Measurements from ENCODE around the gene HDAC9. TPM values are rescaled to one million over a fixed set of nuclear protein-coding genes. Genes with fewer than 3 reads are reported as not detected.

HDAC9 gene
- total RNA-seq, 3 donors from 2014 or later (not counting 1 experiment from before 2014, with no cell fraction given), result 19.1 to 41.1 (median 24.1) TPM

DNA sequence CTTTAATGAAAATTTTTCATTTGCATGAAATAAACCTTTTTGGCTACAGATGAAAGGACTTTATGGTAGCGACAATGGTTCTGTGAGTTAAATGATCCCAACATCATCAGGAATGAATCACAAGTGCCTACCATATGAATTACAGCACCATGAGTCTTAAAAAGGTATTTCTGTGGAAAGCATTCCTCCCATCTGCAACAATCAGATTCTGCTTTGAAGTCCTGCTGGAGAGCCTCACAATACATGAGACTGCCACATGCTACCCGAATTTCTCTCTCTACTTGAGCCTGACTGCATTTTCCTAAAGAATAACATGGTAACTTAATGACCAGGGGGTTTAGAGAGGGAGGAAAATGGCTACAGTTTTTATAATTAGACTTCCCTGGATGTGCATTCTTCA, 431.6 kb downstream of the HDAC9 start:
- intact Hi-C loops (cut with micrococcal nuclease), result no loop called here

DNA sequence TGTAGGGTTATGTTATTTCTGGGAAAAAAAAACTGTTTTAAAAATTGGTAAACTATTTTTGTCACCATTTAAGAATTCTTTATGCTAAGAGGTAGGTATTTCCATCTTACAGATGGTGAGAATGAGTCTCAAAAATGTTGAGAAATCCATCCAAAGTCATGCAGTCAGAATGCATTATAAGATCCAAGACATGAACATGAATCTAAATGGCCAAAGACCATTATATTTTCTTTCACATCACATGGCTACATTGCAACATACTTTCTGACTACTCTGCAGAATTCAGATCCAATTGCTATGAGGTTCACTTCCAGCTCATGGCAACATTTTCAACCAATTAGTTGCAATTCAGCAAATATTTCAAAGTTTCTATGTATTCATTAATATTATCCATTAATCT, 440.7 kb downstream of the HDAC9 start:
- no peak for ATAC-seq
- Mint-ChIP-seq H3K9me3 (peaks cover 7 to 9% of the 10 kb centered on the region in 2 donors), H3K36me3 (no peaks in the 10 kb centered on the region), H3K27ac (no peak overlapping the region), H3K27me3 (ENCODE audit: low read depth in 2 of 2) (no peaks in the 10 kb centered on the region), H3K4me3 (no peak overlapping the region), H3K4me1 (no peaks in the 10 kb centered on the region)
- no peak overlapping the region for H3K4me3 ChIP-seq (ENCODE audit: low read length)
- H3K36me3 ChIP-seq (ENCODE audit: control insufficient read depth, insufficient read depth, low read length), result no peaks in the 10 kb centered on the region
- TF ChIP-seq, protein P1, sequence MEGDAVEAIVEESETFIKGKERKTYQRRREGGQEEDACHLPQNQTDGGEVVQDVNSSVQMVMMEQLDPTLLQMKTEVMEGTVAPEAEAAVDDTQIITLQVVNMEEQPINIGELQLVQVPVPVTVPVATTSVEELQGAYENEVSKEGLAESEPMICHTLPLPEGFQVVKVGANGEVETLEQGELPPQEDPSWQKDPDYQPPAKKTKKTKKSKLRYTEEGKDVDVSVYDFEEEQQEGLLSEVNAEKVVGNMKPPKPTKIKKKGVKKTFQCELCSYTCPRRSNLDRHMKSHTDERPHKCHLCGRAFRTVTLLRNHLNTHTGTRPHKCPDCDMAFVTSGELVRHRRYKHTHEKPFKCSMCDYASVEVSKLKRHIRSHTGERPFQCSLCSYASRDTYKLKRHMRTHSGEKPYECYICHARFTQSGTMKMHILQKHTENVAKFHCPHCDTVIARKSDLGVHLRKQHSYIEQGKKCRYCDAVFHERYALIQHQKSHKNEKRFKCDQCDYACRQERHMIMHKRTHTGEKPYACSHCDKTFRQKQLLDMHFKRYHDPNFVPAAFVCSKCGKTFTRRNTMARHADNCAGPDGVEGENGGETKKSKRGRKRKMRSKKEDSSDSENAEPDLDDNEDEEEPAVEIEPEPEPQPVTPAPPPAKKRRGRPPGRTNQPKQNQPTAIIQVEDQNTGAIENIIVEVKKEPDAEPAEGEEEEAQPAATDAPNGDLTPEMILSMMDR (IDR thresholded peaks at IDR 0.05), result no peak
- H3K9me3 ChIP-seq (ENCODE audit: control insufficient read depth, insufficient read depth, low read length), result no peaks in the 10 kb centered on the region
- intact Hi-C loops (cut with micrococcal nuclease), result no loop called here
- H3K27me3 ChIP-seq (ENCODE audit: control insufficient read depth, insufficient read depth, low read length), result no peaks in the 10 kb centered on the region
- H3K27ac ChIP-seq (ENCODE audit: low read length), result no peak overlapping the region
- no peaks in the 10 kb centered on the region for H3K4me1 ChIP-seq (ENCODE audit: control insufficient read depth, insufficient read depth, low read length)
- no peak for DNase-seq

More for the DNA sequence above, 431.6 kb downstream of the HDAC9 start:
- Histone ChIP-seq H3K27ac (ENCODE audit: low read length) (no peak overlapping the region), H3K36me3 (ENCODE audit: control insufficient read depth, insufficient read depth, low read length) (no peaks in the 10 kb centered on the region), H3K4me1 (ENCODE audit: control insufficient read depth, insufficient read depth, low read length) (no peaks in the 10 kb centered on the region), H3K9me3 (ENCODE audit: control insufficient read depth, insufficient read depth, low read length) (no peaks in the 10 kb centered on the region), H3K27me3 (ENCODE audit: control insufficient read depth, insufficient read depth, low read length) (no peaks in the 10 kb centered on the region), H3K4me3 (ENCODE audit: low read length) (no peak overlapping the region)
- ATAC-seq (no peak), DNase-seq (no peak)
- H3K4me1 Mint-ChIP-seq, result no peaks in the 10 kb centered on the region
- H3K27me3 Mint-ChIP-seq (ENCODE audit: low read depth in 2 of 2), result no peaks in the 10 kb centered on the region
- WGBS (ENCODE audit: insufficient coverage), result 75% methylated on average over 2 of the region's 2 CpGs
- H3K27ac Mint-ChIP-seq, result no peak overlapping the region
- H3K36me3 Mint-ChIP-seq, result no peaks in the 10 kb centered on the region
- H3K4me3 Mint-ChIP-seq, result no peak overlapping the region
- peaks cover 3% of the 10 kb centered on the region in 2 donors for H3K9me3 Mint-ChIP-seq
- TF ChIP-seq, protein P1 (IDR thresholded peaks at IDR 0.05), result no peak

DNA sequence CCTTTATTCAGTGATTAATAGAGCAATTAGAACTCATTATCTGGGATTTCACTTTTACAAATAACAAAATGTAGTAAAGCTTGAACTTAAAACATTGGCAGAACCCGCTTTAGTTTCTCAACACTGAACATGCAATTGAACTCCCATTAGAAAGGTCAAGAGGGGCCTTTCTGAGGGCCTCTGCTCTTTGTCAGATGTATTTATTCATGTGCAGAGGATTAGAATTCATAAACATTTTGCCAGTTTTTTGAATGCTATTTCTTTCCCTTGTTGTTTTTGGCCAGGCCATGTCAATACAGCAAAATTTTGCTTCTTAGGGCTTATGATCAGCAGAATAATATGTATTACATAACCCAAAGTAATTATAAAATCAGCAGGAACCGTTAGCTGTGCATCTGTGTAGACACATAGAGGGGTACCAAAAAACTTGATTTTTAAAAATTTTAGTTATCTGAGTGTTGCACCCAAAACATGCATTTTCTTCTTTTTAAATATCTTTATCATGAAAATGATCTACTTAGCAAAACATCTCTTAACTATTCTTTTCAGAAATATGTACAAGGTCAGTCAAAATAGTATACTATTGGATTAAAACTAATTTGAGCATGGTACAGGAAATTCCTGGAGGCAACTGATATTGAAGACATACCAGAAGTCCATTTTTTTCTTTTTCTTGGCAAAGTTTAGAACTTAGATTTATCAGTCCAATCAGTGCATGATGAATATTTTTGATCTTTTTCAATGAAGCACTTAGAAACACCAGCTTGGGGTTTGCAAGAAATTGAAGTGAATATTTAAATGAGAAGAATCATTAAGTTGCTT, 444.4 kb downstream of the HDAC9 start:
- Histone ChIP-seq H3K27me3 (ENCODE audit: control insufficient read depth, insufficient read depth, low read length) (no peaks in the 10 kb centered on the region), H3K36me3 (ENCODE audit: control insufficient read depth, insufficient read depth, low read length) (no peaks in the 10 kb centered on the region), H3K4me1 (ENCODE audit: control insufficient read depth, insufficient read depth, low read length) (no peaks in the 10 kb centered on the region), H3K27ac (ENCODE audit: low read length) (no peak overlapping the region), H3K4me3 (ENCODE audit: low read length) (no peak overlapping the region), H3K9me3 (ENCODE audit: control insufficient read depth, insufficient read depth, low read length) (no peaks in the 10 kb centered on the region)
- Mint-ChIP-seq H3K27me3 (ENCODE audit: low read depth in 2 of 2) (no peaks in the 10 kb centered on the region), H3K9me3 (no peaks in the 10 kb centered on the region), H3K4me3 (no peak overlapping the region), H3K36me3 (no peaks in the 10 kb centered on the region), H3K27ac (no peak overlapping the region), H3K4me1 (no peaks in the 10 kb centered on the region)
- intact Hi-C loops (cut with micrococcal nuclease), result no loop called here
- no peak for ATAC-seq
- no CpG with 5 or more reads among the region's 2 CpGs for WGBS (ENCODE audit: insufficient coverage)
- TF ChIP-seq, protein P1 (IDR thresholded peaks at IDR 0.05), result no peak
- no peak for DNase-seq

All from natural killer cell (primary cell).